WTC11 (cell line): ENCODE results near the gene MBOAT2. TPM values are rescaled to one million over a fixed set of nuclear protein-coding genes. Genes with fewer than 3 reads are reported as not detected.
"Not testable (repeated sequence)": the region's sequence is repeated elsewhere in the genome, so short reads cannot be mapped to it uniquely, and the experiment has no call there.

ENCODE experiments used
- ATAC-seq: fragments of 200-7000 bp; cut with Tn5 transposase; 2 replicates; pipeline ENCODE4 v1.10.0; 2021; ENCODE audit warnings: mild to moderate bottlenecking, moderate library complexity
- CTCF ChIA-PET: fragments of 300-600 bp; sonication (Branson Sonifier 250); formaldehyde crosslinking; loops from one replicate; lab custom pipeline; 2021; ENCODE audit warnings: antibody characterized with exemption; lab: Charles Lee
- POLR2A ChIA-PET: fragments of 350-600 bp; sonication (Branson Sonifier 250); formaldehyde crosslinking; loops from one replicate; lab custom pipeline; 2021; ENCODE audit warnings: antibody characterized with exemption; lab: Charles Lee
- DNase-seq: peaks from one replicate; pipeline ENCODE4 v3.0.0; 2021; ENCODE audit warnings: low spot score
- H3K27ac Mint-ChIP-seq: 2 replicates; pipeline ENCODE4 v1.8.0; 2021; ENCODE audit warnings: mixed read lengths
- H3K27me3 Mint-ChIP-seq: 2 replicates; pipeline ENCODE4 v1.8.0; 2021; ENCODE audit warnings: low read depth, mild to moderate bottlenecking, moderate library complexity, mixed read lengths
- H3K36me3 Mint-ChIP-seq: 2 replicates; pipeline ENCODE4 v1.8.0; 2021; ENCODE audit warnings: mixed read lengths
- H3K4me1 Mint-ChIP-seq: 2 replicates; pipeline ENCODE4 v1.8.0; 2022; ENCODE audit warnings: mixed read lengths
- H3K4me3 Mint-ChIP-seq: 2 replicates; pipeline ENCODE4 v1.8.0; 2021; ENCODE audit warnings: mild to moderate bottlenecking, moderate library complexity, mixed read lengths
- H3K9me3 Mint-ChIP-seq: 2 replicates; pipeline ENCODE4 v1.8.0; 2021; ENCODE audit warnings: mixed read lengths
- ATF2 ChIP-seq: sonication (generic); formaldehyde crosslinking; IDR thresholded peaks from 2 replicates; pipeline ENCODE4 v1.8.1; 2022; ENCODE audit warnings: low read depth, missing genetic modification reagents, borderline replicate concordance
- ATF6 ChIP-seq: sonication (generic); formaldehyde crosslinking; IDR thresholded peaks from 2 replicates; pipeline ENCODE4 v1.8.1; 2023; ENCODE audit warnings: mild to moderate bottlenecking, missing genetic modification reagents
- CTCF ChIP-seq: fragments of 200-600 bp; IDR thresholded peaks from 2 replicates; pipeline ENCODE4 v1.8.0; 2022; ENCODE audit warnings: antibody characterized with exemption
- E2F4 ChIP-seq: sonication (generic); formaldehyde crosslinking; IDR thresholded peaks from 2 replicates; pipeline ENCODE4 v1.8.1; 2022; ENCODE audit warnings: low read depth, mild to moderate bottlenecking, moderate library complexity, missing genetic modification reagents, borderline replicate concordance
- FOXK1 ChIP-seq: sonication (generic); formaldehyde crosslinking; IDR thresholded peaks from 2 replicates; pipeline ENCODE4 v1.8.0; 2022; ENCODE audit warnings: mild to moderate bottlenecking, moderate library complexity, missing genetic modification reagents
- GTF2I ChIP-seq: fragments of 250-450 bp; sonication (Bioruptor Pico); conservative IDR thresholded peaks from 2 replicates; pipeline ENCODE4 v1.4.0; 2021; ENCODE audit warnings: mild to moderate bottlenecking
- MLX ChIP-seq: sonication (generic); formaldehyde crosslinking; IDR thresholded peaks from 2 replicates; pipeline ENCODE4 v1.8.1; 2023; ENCODE audit warnings: mild to moderate bottlenecking, missing genetic modification reagents, moderate library complexity
- PRRX2 ChIP-seq: fragments of 250-450 bp; sonication (Bioruptor Pico); IDR thresholded peaks from 2 replicates; pipeline ENCODE4 v1.8.0; 2021; ENCODE audit warnings: mild to moderate bottlenecking
- RORB ChIP-seq: fragments of 250-450 bp; sonication (Bioruptor Pico); IDR thresholded peaks from 2 replicates; pipeline ENCODE4 v1.9.0; 2021; ENCODE audit warnings: mild to moderate bottlenecking
- SOX15 ChIP-seq: fragments of 250-450 bp; sonication (Bioruptor Pico); IDR thresholded peaks from 2 replicates; pipeline ENCODE4 v1.9.0; 2021; ENCODE audit warnings: mild to moderate bottlenecking
- TEAD4 ChIP-seq: sonication (generic); formaldehyde crosslinking; IDR thresholded peaks from 2 replicates; pipeline ENCODE4 v1.8.0; 2022; ENCODE audit warnings: mild to moderate bottlenecking, missing genetic modification reagents
- ZNF219 ChIP-seq: sonication (generic); formaldehyde crosslinking; IDR thresholded peaks from 2 replicates; pipeline ENCODE4 v1.8.0; 2023; ENCODE audit warnings: missing genetic modification reagents, mild to moderate bottlenecking, borderline replicate concordance
- ZNF317 ChIP-seq: sonication (generic); formaldehyde crosslinking; IDR thresholded peaks from 2 replicates; pipeline ENCODE4 v1.8.1; 2023; ENCODE audit warnings: low read depth, mild to moderate bottlenecking, moderate library complexity, missing genetic modification reagents, borderline replicate concordance
- ZNF396 ChIP-seq: fragments of 250-450 bp; sonication (Bioruptor Pico); IDR thresholded peaks from 2 replicates; pipeline ENCODE4 v1.8.0; 2021; ENCODE audit warnings: mild to moderate bottlenecking, moderate library complexity, borderline replicate concordance
- ZNF532 ChIP-seq: fragments of 250-450 bp; sonication (Bioruptor Pico); IDR thresholded peaks from 2 replicates; pipeline ENCODE4 v1.9.0; 2021; ENCODE audit warnings: mild to moderate bottlenecking, borderline replicate concordance
- ZSCAN18 ChIP-seq: fragments of 250-450 bp; sonication (Bioruptor Pico); IDR thresholded peaks from 2 replicates; pipeline ENCODE4 v2.1.2; 2022; ENCODE audit warnings: mild to moderate bottlenecking, moderate library complexity
- total RNA-seq: library from RNA; stranded (reverse); gene quantifications from 3 replicates; pipeline ENCODE4 v1.2.3, GENCODE V29; 2021

MBOAT2 gene
- total RNA-seq, 1 experiment from 2014 or later: 24.7 TPM

GRCh38 chr2:8934338-8934737 is 69.1 kb downstream of the MBOAT2 start (continued):
- TF ChIP-seq ATF6 (CRISPR knock-in tag): no peak
- TF ChIP-seq MLX (CRISPR knock-in tag): no peak
- TF ChIP-seq TEAD4: no peak

GRCh38 chr2:8932702-8933101 is 70.8 kb downstream of the MBOAT2 start:
- Mint-ChIP-seq H3K27ac (no peak overlapping the region), H3K4me1 (peaks cover 18% of the 10 kb centered on the region), H3K9me3 (0 out of 2 replicates have a peak, but pooled peaks cover 3% of the 10 kb centered on the region), H3K36me3 (peaks cover 6% of the 10 kb centered on the region), H3K27me3 (no peaks in the 10 kb centered on the region), H3K4me3 (no peak overlapping the region)
- DNase-seq: no peak
- CTCF ChIA-PET: no interaction called here
- no peak for TF ChIP-seq ZSCAN18 (CRISPR knock-in tag)
- no peak for TF ChIP-seq ATF2 (CRISPR knock-in tag)
- TF ChIP-seq ZNF532 (CRISPR knock-in tag): no peak
- TF ChIP-seq ZNF317 (CRISPR knock-in tag): no peak
- TF ChIP-seq TEAD4: no peak
- TF ChIP-seq RORB: no peak
- no peak for TF ChIP-seq ZNF396 (CRISPR knock-in tag)
- no peak for TF ChIP-seq E2F4 (CRISPR knock-in tag)
- TF ChIP-seq GTF2I (CRISPR knock-in tag): no peak
- TF ChIP-seq ZNF219 (CRISPR knock-in tag): no peak
- TF ChIP-seq CTCF: no peak
- TF ChIP-seq SOX15 (CRISPR knock-in tag): no peak
- no peak for TF ChIP-seq FOXK1
- TF ChIP-seq PRRX2 (CRISPR knock-in tag): no peak
- POLR2A ChIA-PET: no interaction called here
- no peak for ATAC-seq

- H3K36me3 Mint-ChIP-seq, ATAC-seq, H3K4me3 Mint-ChIP-seq, H3K27ac Mint-ChIP-seq, H3K9me3 Mint-ChIP-seq, H3K27me3 Mint-ChIP-seq, DNase-seq, CTCF ChIA-PET, H3K4me1 Mint-ChIP-seq, POLR2A ChIA-PET: not testable (repeated sequence)
These were observed 73.3 kb downstream of the MBOAT2 start for GRCh38 chr2:8930185-8930584.
